Measurements from ENCODE around the gene ATP5ME. TPM values are rescaled to one million over a fixed set of nuclear protein-coding genes. Genes with fewer than 3 reads are reported as not detected.
"Not testable (repeated sequence)": the region's sequence is repeated elsewhere in the genome, so short reads cannot be mapped to it uniquely, and the experiment has no call there.

ATP5ME gene
- total and polyA plus RNA-seq, 8 donors = 88.4 to 318 (median 115) TPM

DNA sequence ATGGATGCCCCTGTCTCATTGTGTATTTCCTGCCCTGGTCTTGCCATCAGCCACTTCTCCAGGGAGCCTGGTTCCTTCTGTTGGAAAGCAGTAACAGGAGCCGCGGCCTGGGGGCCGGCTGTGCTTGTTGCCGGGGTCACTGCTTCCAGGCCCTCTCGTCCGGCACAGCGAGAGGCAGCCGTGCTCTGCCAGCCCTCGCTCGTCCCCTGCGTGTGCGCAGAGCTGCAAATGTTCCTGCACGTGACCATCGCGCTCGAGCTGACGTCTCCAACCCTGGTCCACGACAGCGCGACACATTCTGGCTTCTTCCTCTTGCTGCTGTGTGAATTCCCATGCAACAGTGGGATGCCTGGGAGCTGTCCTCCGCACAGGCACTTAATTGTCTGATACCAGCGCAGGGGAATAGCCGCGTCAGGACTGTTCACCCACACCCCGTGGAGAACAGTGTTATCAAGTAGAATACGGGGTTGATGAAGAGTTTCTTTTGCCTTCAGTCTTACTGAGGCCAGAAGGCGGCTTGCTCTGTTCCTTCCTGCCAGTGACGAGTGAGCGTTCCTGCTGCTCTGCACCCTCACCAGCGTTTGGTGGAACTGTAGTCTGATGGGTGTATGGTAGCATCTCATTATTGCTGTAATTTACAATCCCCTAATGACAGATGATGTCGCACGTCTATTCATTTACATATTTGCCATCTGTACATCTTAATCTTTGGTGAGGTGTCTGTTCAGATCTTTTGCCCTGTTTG is 36.4 kb downstream of the ATP5ME start:
- WGBS, 2 donors = 55 to 70% methylated on average over 32 of the region's 32 CpGs
- H3K9me3 ChIP-seq = no peaks in the 10 kb centered on the region
- FAIRE-seq (no peak), DNase-seq (no peak), ATAC-seq (no peak)
- no peaks in the 10 kb centered on the region for H3K27me3 ChIP-seq
- no peak overlapping the region for H3K4me3 ChIP-seq
- TF ChIP-seq, protein P1, sequence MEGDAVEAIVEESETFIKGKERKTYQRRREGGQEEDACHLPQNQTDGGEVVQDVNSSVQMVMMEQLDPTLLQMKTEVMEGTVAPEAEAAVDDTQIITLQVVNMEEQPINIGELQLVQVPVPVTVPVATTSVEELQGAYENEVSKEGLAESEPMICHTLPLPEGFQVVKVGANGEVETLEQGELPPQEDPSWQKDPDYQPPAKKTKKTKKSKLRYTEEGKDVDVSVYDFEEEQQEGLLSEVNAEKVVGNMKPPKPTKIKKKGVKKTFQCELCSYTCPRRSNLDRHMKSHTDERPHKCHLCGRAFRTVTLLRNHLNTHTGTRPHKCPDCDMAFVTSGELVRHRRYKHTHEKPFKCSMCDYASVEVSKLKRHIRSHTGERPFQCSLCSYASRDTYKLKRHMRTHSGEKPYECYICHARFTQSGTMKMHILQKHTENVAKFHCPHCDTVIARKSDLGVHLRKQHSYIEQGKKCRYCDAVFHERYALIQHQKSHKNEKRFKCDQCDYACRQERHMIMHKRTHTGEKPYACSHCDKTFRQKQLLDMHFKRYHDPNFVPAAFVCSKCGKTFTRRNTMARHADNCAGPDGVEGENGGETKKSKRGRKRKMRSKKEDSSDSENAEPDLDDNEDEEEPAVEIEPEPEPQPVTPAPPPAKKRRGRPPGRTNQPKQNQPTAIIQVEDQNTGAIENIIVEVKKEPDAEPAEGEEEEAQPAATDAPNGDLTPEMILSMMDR (IDR thresholded peaks at IDR 0.05) = no peak
- no peaks in the 10 kb centered on the region for H3K36me3 ChIP-seq
- no peaks in the 10 kb centered on the region for H3K4me1 ChIP-seq
- intact Hi-C loops (cut with DNase I) = no loop called here
- no peak overlapping the region for H3K27ac ChIP-seq

DNA sequence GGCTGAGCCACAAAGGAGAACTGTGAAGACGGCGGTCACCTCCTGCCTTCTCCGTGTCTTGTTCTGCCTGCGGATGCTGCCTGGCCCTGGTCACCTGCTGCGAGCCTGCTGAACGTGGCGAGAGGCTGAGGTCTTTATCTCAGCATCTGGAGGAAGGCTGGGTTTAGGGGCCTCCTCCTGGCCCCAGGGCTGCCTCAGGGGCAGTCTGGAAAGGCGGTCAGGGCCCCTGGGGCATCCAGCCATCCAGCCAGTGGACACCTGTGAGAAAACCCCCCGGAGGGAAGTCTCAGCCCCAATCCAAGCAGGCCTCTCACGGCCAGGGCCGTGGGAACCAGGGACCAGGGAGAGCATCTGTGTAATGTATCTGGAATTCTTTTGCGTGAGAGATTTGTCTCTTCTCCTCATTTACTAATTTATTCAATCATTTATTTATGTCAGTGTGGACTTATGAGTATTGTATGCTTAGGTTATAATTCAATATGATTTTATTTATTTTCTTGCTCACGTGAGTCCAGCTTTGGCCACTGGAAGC is 37.4 kb downstream of the ATP5ME start:
- ATAC-seq (no peak), DNase-seq (no peak), FAIRE-seq (no peak)
- 39 to 47% methylated on average over 13 of the region's 13 CpGs for WGBS, 2 donors
- Histone ChIP-seq H3K27me3 (no peaks in the 10 kb centered on the region), H3K27ac (no peak overlapping the region), H3K9me3 (no peaks in the 10 kb centered on the region), H3K4me1 (no peaks in the 10 kb centered on the region), H3K4me3 (no peak overlapping the region), H3K36me3 (no peaks in the 10 kb centered on the region)
- TF ChIP-seq, protein P1 (IDR thresholded peaks at IDR 0.05) = no peak
- intact Hi-C loops (cut with DNase I) = no loop called here

DNA sequence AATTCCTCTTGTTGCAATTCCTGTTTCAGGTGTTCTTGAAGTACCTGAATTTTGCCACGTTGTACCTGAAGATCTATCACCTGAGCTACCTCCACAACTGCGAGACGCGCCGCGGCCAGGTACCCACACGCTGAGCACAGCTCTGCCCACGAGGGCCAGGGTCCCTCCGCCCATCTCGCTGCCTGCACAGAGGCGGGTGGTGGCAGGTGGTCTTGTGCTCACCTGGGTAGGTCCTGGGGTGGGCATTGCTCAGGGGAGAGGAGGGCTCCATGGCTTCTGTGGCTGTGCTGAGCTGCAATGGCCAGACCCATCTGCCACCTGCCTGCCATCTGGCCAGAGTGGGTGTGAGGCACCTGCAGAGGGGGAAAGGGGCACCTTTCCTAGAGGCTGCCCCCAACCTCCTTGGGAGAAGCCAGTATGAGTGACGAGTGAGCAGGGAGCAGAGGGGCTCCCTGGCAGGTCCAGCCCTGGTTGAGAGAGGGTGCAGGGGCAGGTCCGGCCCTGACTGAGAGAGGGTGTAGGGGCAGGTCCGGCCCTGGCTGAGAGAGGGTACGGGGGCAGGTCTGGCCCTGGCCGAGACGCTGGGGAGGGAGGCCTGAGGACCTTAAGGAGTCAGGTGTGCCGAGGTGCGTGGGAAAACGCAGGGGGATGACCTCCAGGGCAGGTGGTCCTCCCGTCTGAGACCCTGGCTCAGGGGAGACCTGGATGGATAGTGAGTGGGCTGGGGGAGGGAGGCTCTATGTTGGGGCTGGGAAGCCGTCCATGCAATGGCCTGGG is 38.0 kb downstream of the ATP5ME start:
- 59 to 73% methylated on average over 22 of the region's 22 CpGs for WGBS, 2 donors
- H3K27ac ChIP-seq = no peak overlapping the region
- H3K9me3 ChIP-seq = no peaks in the 10 kb centered on the region
- H3K4me3 ChIP-seq = no peak overlapping the region
- TF ChIP-seq, protein P1 (IDR thresholded peaks at IDR 0.05) = no peak
- H3K4me1 ChIP-seq = no peaks in the 10 kb centered on the region
- intact Hi-C loops (cut with DNase I) = no loop called here
- DNase-seq (peak in 1 of 6 donors; percentile 39), FAIRE-seq (no peak), ATAC-seq (no peak)
- H3K27me3 ChIP-seq = no peaks in the 10 kb centered on the region
- H3K36me3 ChIP-seq = no peaks in the 10 kb centered on the region

DNA sequence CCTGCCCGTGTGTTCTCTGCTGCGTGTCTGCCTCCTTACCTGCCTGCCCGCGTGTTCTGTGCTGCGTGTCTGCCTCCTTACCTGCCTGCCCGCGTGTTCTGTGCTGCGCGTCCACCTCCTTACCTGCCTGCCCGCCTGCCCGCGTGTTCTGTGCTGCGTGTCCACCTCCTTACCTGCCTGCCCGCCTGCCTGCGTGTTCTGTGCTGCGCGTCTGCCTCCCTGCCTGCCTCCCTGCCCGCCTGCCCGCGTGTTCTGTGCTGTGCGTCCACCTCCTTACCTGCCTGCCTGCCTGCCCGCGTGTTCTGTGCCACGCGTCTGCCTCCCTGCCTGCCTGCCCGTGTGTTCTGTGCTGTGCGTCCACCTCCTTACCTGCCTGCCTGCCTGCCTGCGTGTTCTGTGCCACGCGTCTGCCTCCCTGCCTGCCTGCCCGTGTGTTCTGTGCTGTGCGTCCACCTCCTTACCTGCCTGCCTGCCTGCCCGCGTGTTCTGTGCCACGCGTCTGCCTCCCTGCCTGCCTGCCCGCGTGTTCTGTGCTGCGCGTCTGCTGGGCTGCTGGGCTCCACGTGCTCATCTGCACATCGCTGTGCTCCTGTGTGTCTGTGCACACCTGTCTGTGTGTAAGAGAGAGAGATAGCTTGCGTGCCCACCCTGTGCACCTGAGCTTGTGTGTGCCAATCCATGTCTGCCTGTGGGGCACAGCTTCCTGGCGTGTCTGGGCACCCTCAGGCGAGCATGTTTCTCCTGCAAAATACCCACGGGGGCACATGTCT is 38.8 kb downstream of the ATP5ME start:
- FAIRE-seq; H3K27ac ChIP-seq; H3K9me3 ChIP-seq; H3K27me3 ChIP-seq; H3K4me3 ChIP-seq; H3K4me1 ChIP-seq; H3K36me3 ChIP-seq; intact Hi-C loops (cut with DNase I); ATAC-seq: not testable (repeated sequence)
- DNase-seq = peak in 1 of 6 donors; percentile 39
- WGBS, 2 donors = 74 to 83% methylated on average over 43 to 46 of the region's 46 CpGs

DNA sequence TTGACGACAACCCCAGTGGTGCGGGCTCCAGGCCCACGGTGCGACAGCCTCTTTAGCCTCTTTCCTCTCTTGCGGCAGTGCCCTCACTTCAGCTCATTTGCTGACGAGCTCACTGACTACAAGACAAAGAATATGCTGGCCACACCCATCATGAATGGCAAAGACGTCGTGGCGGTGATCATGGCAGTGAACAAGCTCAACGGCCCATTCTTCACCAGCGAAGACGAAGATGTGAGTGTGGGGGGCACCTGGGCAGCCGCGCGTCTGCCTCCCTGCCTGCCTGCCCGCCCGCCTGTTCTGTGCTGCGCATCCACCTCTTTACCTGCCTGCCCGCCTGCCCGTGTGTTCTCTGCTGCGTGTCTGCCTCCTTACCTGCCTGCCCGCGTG is 39.5 kb downstream of the ATP5ME start:
- Histone ChIP-seq H3K27ac (no peak overlapping the region), H3K9me3 (no peaks in the 10 kb centered on the region), H3K27me3 (no peaks in the 10 kb centered on the region), H3K36me3 (no peaks in the 10 kb centered on the region), H3K4me1 (no peaks in the 10 kb centered on the region), H3K4me3 (no peak overlapping the region)
- WGBS, 2 donors = 62 to 64% methylated on average over 19 to 23 of the region's 23 CpGs
- no peak for FAIRE-seq
- intact Hi-C loops (cut with DNase I) = no loop called here
- TF ChIP-seq, protein P1 (IDR thresholded peaks at IDR 0.05) = no peak
- DNase-seq = no peak
- ATAC-seq = no peak
